Activated T-cell treated with anti-CD3 and anti-CD28 coated beads for 4 hours (primary cell): Measurements from ENCODE around the gene POLA1.

ENCODE experiments used
- DNase-seq: peaks from one replicate; pipeline ENCODE4 v3.0.0-alpha.2; 2020

POLA1 gene

GRCh38 chrX:24702362-24703184 lies 8.9 kb downstream of the POLA1 start:
- DNase-seq = no peak

GRCh38 chrX:24703185-24703494 lies 9.4 kb downstream of the POLA1 start:
- no peak for DNase-seq

- DNase-seq = no peak
These were observed 25.1 kb downstream of the POLA1 start for GRCh38 chrX:24718771-24719170.

- no peak for DNase-seq
These were observed 26.3 kb downstream of the POLA1 start for GRCh38 chrX:24720036-24720435.

- DNase-seq = no peak
These were observed 34.8 kb downstream of the POLA1 start for GRCh38 chrX:24728530-24728929.

GRCh38 chrX:24732766-24733500 lies 39.2 kb downstream of the POLA1 start:
- DNase-seq = no peak

GRCh38 chrX:24741330-24741729 lies 47.6 kb downstream of the POLA1 start:
- no peak for DNase-seq

- no peak for DNase-seq
These were observed 54.5 kb downstream of the POLA1 start for GRCh38 chrX:24748196-24748595.

- no peak for DNase-seq
These were observed 66.1 kb downstream of the POLA1 start for GRCh38 chrX:24759786-24760185.

- no peak for DNase-seq
These were observed 66.8 kb downstream of the POLA1 start for GRCh38 chrX:24760363-24761000.

GRCh38 chrX:24761306-24761705 lies 67.6 kb downstream of the POLA1 start:
- no peak for DNase-seq

- no peak for DNase-seq
These were observed 70.3 kb downstream of the POLA1 start for GRCh38 chrX:24763989-24764388.

- DNase-seq = no peak
These were observed 73.8 kb downstream of the POLA1 start for GRCh38 chrX:24767557-24767956.

GRCh38 chrX:24768556-24768955 lies 74.8 kb downstream of the POLA1 start:
- no peak for DNase-seq

GRCh38 chrX:24774650-24775049 lies 80.9 kb downstream of the POLA1 start:
- no peak for DNase-seq

- DNase-seq = no peak
These were observed 82.2 kb downstream of the POLA1 start for GRCh38 chrX:24775891-24776290.

GRCh38 chrX:24777660-24778059 lies 83.9 kb downstream of the POLA1 start:
- DNase-seq = no peak

GRCh38 chrX:24782011-24782410 lies 88.3 kb downstream of the POLA1 start:
- DNase-seq = no peak

GRCh38 chrX:24789047-24789446 lies 95.3 kb downstream of the POLA1 start:
- DNase-seq = no peak

GRCh38 chrX:24790166-24790565 lies 96.4 kb downstream of the POLA1 start:
- no peak for DNase-seq

GRCh38 chrX:24796204-24796603 lies 102.5 kb downstream of the POLA1 start:
- DNase-seq = no peak

- no peak for DNase-seq
These were observed 105.4 kb downstream of the POLA1 start for GRCh38 chrX:24799078-24799477.

GRCh38 chrX:24799565-24799964 lies 105.8 kb downstream of the POLA1 start:
- no peak for DNase-seq

- no peak for DNase-seq
These were observed 111.5 kb downstream of the POLA1 start for GRCh38 chrX:24805201-24805600.
